GM19238 (cell line): ENCODE measurements around the gene GNA14.
"Not testable (repeated sequence)": the region's sequence is repeated elsewhere in the genome, so short reads cannot be mapped to it uniquely, and the experiment has no call there.

Experiments used
- DNase-seq: peaks from one replicate; pipeline ENCODE4 v3.0.0; 2011; ENCODE audit warnings: low spot score; ENCODE audit not compliant: insufficient read length

Gene GNA14

GRCh38 chr9:77588271-77588937 lies 59.7 kb downstream of the GNA14 start:
- DNase-seq: no peak

GRCh38 chr9:77587851-77588250 lies 60.3 kb downstream of the GNA14 start:
- DNase-seq: no peak

DNA sequence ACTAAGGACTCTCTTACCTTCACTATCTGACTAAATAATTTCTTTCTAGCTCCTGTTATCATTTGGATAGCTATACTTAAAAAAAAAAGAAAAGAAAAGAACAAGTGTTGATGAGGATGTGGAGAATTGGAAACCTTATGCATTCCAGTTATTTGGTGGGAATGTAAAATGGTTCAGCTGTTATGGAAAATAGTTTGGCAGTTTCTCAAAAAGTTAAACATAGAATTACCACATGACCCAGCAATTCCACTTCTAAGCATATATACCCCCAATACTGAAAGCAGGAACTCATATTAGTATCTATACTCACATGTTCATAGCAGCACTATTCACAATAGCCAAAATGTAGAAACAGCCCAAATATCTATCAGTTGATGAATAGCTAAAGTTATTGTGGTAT lies 61.1 kb downstream of the GNA14 start:
- DNase-seq: no peak

GRCh38 chr9:77586591-77586990 lies 61.5 kb downstream of the GNA14 start:
- no peak for DNase-seq

GRCh38 chr9:77585335-77585786 lies 62.8 kb downstream of the GNA14 start:
- no peak for DNase-seq

DNA sequence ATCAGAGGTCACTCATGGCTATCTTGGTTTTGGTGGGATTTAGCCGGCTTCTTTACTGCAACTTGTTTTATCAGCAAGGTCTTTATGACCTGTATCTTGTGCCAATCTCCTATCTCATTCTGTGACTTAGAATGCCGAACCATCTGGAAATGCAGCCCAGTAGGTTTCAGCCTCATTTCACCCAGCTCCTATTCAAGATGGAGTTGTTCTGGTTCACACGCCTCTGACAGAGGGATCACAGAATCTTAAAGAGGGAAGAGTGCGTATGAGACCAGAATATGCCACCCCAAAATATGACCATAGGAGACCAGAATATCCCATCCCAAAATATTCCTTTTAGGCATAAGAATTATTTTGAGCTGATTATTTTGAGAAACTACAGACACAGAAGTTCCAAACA lies 63.2 kb downstream of the GNA14 start:
- not testable (repeated sequence) for DNase-seq

DNA sequence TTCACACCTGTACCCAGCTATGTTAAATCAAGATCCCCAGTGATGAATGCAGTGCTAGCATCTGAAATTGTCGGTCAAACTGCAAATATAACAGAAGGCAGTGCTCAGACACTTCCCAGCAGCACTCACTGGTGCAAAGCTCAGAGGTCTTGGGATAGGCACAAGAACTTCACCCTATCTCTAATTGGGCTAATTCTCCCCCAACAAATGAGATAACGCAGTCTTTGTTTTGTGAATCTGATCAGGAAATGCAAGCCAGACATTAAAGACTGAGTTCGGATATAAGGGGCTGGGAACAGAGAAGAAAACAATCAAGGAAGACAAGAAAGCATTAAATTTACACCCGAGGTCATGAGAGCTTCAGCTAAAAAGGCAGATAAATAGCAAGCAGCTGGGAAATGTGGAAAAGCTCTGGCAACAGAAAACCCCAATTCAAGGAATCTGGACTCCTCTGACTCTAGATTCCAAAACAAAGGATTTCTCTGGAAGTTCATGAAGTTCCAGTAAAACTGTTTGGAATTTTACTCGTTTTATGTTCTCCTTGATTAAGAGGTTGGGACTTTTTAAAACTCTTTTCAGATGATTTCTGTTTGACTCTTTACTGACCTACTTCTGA lies 65.1 kb downstream of the GNA14 start:
- DNase-seq: no peak

DNA sequence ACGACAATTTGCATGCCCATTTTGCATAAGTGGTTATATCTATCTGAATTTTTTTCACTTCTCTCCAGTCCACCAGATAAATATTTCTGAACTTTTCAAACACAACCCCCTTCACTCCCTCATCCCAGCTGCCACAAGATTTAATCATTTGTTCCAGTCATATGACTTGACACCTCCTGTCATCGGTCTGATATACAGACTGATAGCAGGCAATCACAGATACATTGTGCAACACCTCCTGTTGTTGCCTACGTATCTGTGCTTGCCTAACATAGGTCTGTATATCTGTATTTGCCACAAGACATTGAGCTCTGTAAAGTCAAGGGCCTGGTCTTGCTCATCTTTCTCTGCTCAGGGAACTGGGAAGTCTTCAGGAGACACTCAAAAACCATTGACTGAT lies 65.6 kb downstream of the GNA14 start:
- DNase-seq: no peak

DNA sequence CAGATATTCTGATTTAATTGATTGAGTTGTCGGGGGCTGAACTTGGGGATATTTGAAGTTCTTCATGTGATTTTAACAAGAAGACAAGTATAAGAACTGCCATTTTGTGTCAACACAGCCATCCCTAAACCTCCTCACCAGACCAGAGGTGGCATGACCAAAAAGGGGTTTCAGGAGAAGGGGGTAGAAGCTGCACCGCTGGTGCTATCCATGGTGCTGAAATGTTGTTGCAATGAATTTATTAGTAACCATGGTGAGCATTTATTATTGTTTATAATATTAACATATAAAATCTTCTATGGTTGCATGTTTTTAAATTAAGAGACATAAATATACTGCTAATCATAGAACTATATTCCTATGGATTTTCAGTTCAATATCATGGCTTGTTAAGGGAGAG lies 72.3 kb downstream of the GNA14 start:
- DNase-seq: no peak

GRCh38 chr9:77569335-77569734 lies 78.8 kb downstream of the GNA14 start:
- no peak for DNase-seq

GRCh38 chr9:77563174-77563573 lies 84.9 kb downstream of the GNA14 start:
- no peak for DNase-seq

DNA sequence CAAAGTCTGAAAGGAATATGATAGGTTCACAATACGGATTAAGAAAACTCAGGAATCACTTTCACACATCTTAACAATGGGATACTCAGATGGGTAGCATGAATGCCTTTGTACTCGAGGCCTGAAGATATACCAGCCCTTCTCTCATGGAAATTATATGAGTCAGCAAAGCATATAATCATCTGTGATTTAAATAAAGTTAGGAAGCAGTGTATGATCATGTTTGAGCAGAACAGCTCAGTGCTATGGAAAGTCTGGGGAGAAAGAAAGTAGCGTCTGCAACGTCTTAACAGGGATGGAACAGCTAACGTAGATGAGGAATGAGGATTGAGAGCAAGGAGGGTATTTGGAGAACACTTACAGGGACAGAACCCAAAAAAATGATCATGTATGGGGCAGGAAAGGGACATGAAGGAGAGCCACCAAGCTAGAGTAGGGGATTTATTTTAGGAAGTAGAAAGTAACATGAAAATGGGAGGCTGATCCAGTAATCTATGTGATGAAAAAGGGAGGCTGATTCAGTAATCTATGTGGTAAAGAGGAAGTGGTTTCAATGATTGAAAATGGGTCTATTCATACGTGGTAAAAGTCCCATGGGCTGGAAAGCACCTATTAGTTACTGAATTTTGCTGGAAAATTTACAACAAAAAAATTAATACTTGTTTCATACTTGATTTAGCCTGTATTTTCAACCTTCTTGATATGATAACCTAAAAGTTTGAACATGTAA lies 85.9 kb downstream of the GNA14 start:
- no peak for DNase-seq

DNA sequence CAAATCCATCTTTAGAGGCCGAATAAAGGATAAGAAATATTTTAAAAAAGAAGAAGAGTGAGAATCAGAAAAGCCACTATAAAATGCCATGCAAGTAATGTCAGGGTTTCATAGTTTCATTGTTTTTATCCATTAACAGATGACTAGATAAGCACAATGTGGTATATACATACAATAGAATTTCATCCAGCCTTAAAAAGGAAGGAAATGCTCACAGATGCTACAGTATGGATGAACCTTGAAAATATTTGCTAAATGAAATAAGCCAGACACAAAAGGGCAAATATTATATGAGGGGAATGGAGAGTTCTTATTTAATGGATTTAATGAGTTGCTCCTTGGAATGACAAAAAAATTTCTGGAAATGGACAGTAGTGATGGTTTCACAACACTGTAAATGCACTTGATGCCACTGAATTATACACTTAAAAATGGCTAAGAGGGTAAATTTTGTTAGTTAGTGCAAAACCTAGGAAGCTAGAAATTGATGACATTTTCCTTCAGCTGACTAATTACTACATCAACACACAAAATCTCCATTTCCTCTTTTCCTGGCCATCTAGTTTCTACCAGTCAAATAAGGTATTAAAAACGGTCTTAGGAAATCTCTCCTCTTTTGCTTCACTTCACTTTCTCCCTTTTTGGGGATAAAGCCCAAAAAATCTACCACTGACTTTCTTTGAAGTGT lies 86.6 kb downstream of the GNA14 start:
- no peak for DNase-seq

DNA sequence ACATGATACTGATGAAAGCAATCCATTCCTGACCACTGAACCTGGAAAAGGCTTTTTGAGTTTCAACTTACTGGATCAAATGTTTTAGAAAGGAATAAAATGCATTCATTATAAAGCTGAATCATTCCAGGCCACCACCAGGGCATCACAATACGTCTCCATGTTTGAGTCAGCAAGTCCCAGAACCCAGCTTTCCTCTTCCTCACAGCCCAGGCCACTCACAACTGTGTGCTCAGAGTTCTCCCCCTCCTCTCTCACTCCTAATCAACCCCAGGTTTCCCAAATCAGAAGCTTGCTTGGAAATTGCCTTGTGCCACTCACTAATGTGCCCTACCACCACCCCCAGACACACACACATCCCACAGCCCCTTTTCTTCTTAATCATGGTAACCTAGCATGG lies 91.7 kb downstream of the GNA14 start:
- DNase-seq: no peak

GRCh38 chr9:77554586-77555105 lies 93.5 kb downstream of the GNA14 start:
- DNase-seq: no peak

- DNase-seq: no peak
These were observed 100.9 kb downstream of the GNA14 start for GRCh38 chr9:77547106-77547730.

DNA sequence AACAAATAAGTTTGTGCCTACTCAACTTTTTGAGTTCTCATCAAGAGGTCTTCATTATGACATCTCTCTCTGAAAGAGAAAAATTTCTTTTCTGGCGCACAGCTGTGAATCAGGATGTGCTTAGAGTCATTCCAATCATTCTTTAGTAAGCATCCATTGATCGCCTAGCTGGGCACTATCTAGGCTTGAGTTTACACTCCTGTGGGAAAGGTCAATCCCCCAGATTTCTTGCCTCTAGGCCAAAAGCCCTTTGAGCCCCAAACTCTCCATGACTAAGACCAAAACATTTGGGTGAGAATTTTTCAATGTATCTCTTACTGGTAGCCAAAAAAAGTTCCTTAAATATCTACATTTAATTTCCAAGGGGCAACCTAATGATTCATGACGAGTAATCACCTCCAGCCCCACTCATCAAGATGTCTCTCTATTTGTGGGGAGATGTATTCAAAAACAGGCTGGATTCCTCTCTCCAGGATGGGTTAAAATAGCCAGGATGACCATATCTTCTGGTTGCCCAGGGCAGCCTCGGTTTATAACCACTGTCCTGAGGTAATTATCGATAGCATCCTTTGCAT lies 101.7 kb downstream of the GNA14 start:
- DNase-seq: no peak

GRCh38 chr9:77544546-77544945 lies 103.6 kb downstream of the GNA14 start:
- no peak for DNase-seq

DNA sequence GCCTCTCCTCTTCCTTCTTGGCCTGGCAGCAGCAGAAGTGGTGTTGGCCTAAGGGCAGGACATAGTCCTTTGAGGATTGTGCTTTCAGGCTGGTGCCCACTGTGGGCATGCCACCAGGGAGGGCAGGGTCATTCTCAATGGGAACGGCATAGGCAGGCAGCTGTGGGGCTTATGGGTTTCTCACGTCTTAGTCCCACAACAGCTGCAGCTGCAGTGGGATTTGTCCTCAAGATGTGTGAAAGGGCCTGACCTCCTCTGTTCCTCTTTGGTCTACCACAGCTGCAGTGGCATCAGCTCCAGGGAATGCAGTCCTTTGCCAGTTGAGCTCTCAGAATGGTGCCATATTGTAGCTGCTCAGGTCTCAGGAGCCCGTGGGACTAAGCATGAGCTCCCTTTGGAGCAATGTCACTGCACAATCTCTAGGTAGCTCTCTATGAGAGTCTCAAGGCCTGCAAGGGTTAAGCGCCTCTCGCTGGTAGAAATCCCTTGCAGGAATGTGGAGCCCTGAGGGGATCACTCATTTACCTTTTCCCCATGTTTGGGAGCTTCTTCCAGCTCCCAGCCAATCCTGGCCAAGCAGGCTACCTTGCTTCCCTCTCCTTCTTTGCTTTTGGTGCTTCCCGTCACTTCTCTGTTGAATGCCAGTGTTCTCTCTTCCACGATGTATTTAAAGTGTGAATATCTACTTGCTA lies 104.8 kb downstream of the GNA14 start:
- no peak for DNase-seq

- no peak for DNase-seq
These were observed 106.5 kb downstream of the GNA14 start for GRCh38 chr9:77541600-77541999.
